H1 (cell line): ENCODE results near the gene ADO. TPM values are rescaled to one million over a fixed set of nuclear protein-coding genes. Genes with fewer than 3 reads are reported as not detected.

Experiments
- ASH2L ChIP-seq: fragments of 200-600, 300-600 bp; sonication (generic); IDR thresholded peaks from one replicate; pipeline ENCODE4 v1.7.1; 2017; ENCODE audit warnings: low read length
- ATF2 ChIP-seq: IDR thresholded peaks from 2 replicates; pipeline ENCODE4 v1.6.1; 2012; ENCODE audit warnings: low read length, inconsistent platforms
- CHD7 ChIP-seq: fragments of 300-600 bp; sonication (generic); IDR thresholded peaks from 2 replicates; pipeline ENCODE4 v1.7.1; 2012; ENCODE audit warnings: low read length, moderate library complexity, mild to moderate bottlenecking, inconsistent platforms; ENCODE audit not compliant: insufficient replicate concordance
- CREB1 ChIP-seq: IDR thresholded peaks from 2 replicates; pipeline ENCODE4 v1.6.1; 2012; ENCODE audit warnings: inconsistent platforms
- RNF2 ChIP-seq: fragments of 200-900, 300-1000 bp; sonication (generic); IDR thresholded peaks from 2 replicates; pipeline ENCODE4 v1.7.1; 2016; ENCODE audit warnings: borderline replicate concordance, low read depth, mild to moderate bottlenecking, antibody characterized with exemption, low read length; ENCODE audit not compliant: poor library complexity, severe bottlenecking; ENCODE audit errors: missing control alignments
- SAP30 ChIP-seq: fragments of 300-600 bp; sonication (generic); IDR thresholded peaks from 2 replicates; pipeline ENCODE4 v1.7.1; 2012; ENCODE audit warnings: low read length, moderate library complexity, mild to moderate bottlenecking, inconsistent platforms; ENCODE audit not compliant: insufficient read depth, insufficient replicate concordance
- polyA plus RNA-seq, 7 experiments: library from polyadenylated mRNA; depleted of rRNA in 3 of 7; stranded (reverse) in 5 of 7; unstranded in 2 of 7; fragments of >200 nt in 5 of 7; fragments of 200-250 nt in 2 of 7; gene quantifications; 1 replicate in 5 of 7; 2 replicates in 1 of 7; 4 replicates in 1 of 7; pipeline versions ENCODE4 v1.2.1 to v1.2.3, GENCODE V29; 2011 to 2013; ENCODE audit warnings: missing spikeins in 2 of 7, mixed read lengths in 2 of 7
- total RNA-seq: library from RNA; stranded (reverse); fragmentation: NEBNext Ultra II Directional; extraction: Animal tissue kit (Norgen Biotek cat#: 25700); gene quantifications from 2 replicates; pipeline ENCODE4 v1.2.1, GENCODE V29; 2021
- TF ChIP-seq, protein P1 (sequence below): IDR thresholded peaks from 2 replicates; pipeline ENCODE4 v1.6.1; 2012; ENCODE audit warnings: inconsistent platforms

Gene ADO
- total and polyA plus RNA-seq, 2 of the 8 experiments (the other 6 are each of a cell fraction or from before 2014, with no cell fraction given) = 18.7 to 27.9 TPM

DNA sequence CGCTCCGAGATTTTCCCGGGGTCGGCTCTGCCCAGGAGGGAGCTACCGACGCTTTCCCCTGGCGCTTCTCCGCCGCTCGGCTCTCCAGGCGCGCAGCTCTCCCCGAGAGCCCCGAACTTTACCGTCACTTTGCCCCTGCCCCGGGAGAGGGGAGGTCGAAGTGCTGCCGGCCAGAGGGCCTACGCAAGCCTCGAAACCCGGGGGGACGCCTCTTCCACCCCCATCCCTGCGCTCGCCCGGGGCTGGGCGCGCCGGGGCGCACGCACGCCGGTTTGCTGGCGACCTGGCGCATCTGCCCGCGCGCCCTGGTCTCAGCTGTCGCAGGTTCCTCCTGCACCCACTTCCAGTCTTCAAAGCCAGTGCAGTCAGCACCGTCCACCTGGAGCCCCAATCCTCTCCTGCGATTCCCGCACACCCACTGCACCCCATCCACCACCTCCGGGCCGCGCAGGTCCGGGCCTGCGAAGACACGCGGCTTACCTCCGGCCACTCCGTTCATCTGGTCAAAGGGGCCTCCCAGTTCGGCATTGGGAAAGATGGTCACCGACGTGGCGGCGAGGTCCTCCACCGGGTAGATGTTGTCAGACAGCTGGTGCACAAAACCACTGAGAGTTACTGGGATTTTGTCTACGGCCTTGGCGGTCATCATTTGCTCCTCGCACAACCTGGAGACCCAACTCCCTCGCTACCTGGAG lies 11.0 kb downstream of the ADO start (continued):
- TF ChIP-seq ATF2 = no peak
- TF ChIP-seq, protein P1, sequence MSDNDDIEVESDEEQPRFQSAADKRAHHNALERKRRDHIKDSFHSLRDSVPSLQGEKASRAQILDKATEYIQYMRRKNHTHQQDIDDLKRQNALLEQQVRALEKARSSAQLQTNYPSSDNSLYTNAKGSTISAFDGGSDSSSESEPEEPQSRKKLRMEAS = peak; percentile 80; the same call in 1 of the 2 replicates
- no peak for TF ChIP-seq SAP30
- TF ChIP-seq RNF2 = peak; percentile 87
- 0 out of 2 replicates have a peak, but pooled peaks have one; percentile 42 for TF ChIP-seq CREB1
- peak; percentile 73 for TF ChIP-seq ASH2L
- TF ChIP-seq CHD7 = no peak
